RWPE1 (cell line): ENCODE data around the gene GLE1.
"Not testable (repeated sequence)": the region's sequence is repeated elsewhere in the genome, so short reads cannot be mapped to it uniquely, and the experiment has no call there.

ENCODE experiments used
- CTCF ChIA-PET: fragments of 350-600 bp; sonication (Branson Sonifier 250); formaldehyde crosslinking; extraction: SDS; loops from one replicate; lab custom pipeline; 2021; lab: Yijun Ruan, JAX
- POLR2A ChIA-PET: fragments of 400-600 bp; formaldehyde crosslinking; extraction: SDS; loops from one replicate; lab custom pipeline; 2020; ENCODE audit warnings: antibody characterized with exemption; ENCODE audit not compliant: low non-redundant PET; lab: Yijun Ruan, JAX
- DNase-seq: peaks from one replicate; pipeline ENCODE4 v3.0.0; 2012; ENCODE audit warnings: low spot score
- H3K27ac ChIP-seq: fragments of 450-650 bp; 2 replicates; pipeline ENCODE4 v1.5.1; 2017
- CTCF ChIP-seq: fragments of 450-650 bp; conservative IDR thresholded peaks from 2 replicates; pipeline ENCODE4 v1.5.1; 2017; ENCODE audit warnings: low read depth, mild to moderate bottlenecking

The GLE1 gene

GRCh38 chr9:128499920-128500319 is 4.6 kb upstream of the GLE1 start:
- ChIA-PET CTCF (interaction anchor here (0.6 to 0.7 kb wide), 2 partner anchors 118 to 136 kb away, joined by 5 to 7 read pairs; no protein-coding TSS in a partner anchor), POLR2A (no interaction called here)
- no peak for DNase-seq

GRCh38 chr9:128503415-128503825 is 1.1 kb upstream of the GLE1 start:
- peak; percentile 49 for DNase-seq
- POLR2A ChIA-PET: interaction anchor here (0.6 kb wide), 1 partner anchor 17 kb away, joined by 5 read pairs; no protein-coding TSS in a partner anchor
- peak overlapping the region; percentile 98 for H3K27ac ChIP-seq
- CTCF ChIA-PET: interaction anchor here (0.6 kb wide), 1 partner anchor 45 kb away, joined by 4 read pairs; no protein-coding TSS in a partner anchor

More at GRCh38 chr9:128499920-128500319, 4.6 kb upstream of the GLE1 start:
- H3K27ac ChIP-seq: peak overlapping the region; percentile 53
- no peak for TF ChIP-seq CTCF

GRCh38 chr9:128503870-128504269 is 649 bp upstream of the GLE1 start:
- peak overlapping the region; percentile 98 for H3K27ac ChIP-seq
- peak; percentile 57 for DNase-seq
- POLR2A ChIA-PET: interaction anchor here (0.5 to 0.6 kb wide), 2 partner anchors 17 to 103 kb away, joined by 4 to 5 read pairs; no protein-coding TSS in a partner anchor
- CTCF ChIA-PET: interaction anchor here (0.6 kb wide), 1 partner anchor 46 kb away, joined by 4 read pairs; no protein-coding TSS in a partner anchor
- no peak for TF ChIP-seq CTCF

GRCh38 chr9:128505414-128505765 is 871 bp downstream of the GLE1 start:
- TF ChIP-seq CTCF: no peak
- DNase-seq: no peak
- CTCF ChIA-PET: interaction anchor here (1.0 kb wide), 1 partner anchor 54 kb away, joined by 3 read pairs; no protein-coding TSS in a partner anchor
- H3K27ac ChIP-seq: peak overlapping the region; percentile 98
- POLR2A ChIA-PET: interaction anchor here (0.9 kb wide), 1 partner anchor 48 kb away, joined by 5 read pairs; no protein-coding TSS in a partner anchor

DNA sequence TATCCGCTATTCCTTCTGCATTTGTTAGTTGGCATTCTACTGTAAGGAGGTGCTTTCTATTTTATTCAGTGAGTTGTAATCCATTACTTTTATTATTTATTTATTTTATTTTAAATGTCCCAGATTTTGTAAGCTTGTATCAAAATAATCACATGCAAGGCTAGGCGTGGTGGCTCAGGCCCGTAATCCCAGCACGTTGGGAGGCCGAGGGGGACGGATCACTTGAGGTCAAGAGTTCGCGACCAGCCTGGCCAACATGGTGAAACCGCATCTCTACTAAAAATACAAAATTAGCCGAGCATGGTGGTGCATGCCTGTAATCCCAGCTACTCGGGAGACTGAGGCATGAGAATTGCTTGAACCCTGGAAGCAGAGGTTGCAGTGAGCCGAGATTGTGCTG is 1.4 kb downstream of the GLE1 start:
- H3K27ac ChIP-seq: 0 out of 2 replicates have a peak overlapping the region, but pooled peaks have one; percentile 19
- CTCF ChIA-PET, POLR2A ChIA-PET, DNase-seq: not testable (repeated sequence)

- TF ChIP-seq CTCF: no peak
- H3K27ac ChIP-seq: no peak overlapping the region
- ChIA-PET CTCF (interaction anchor here (1.1 kb wide), 1 partner anchor 12 kb away, joined by 4 read pairs; no protein-coding TSS in a partner anchor), POLR2A (no interaction called here)
- DNase-seq: no peak
Measured at GRCh38 chr9:128512820-128513219, 8.3 kb downstream of the GLE1 start.

DNA sequence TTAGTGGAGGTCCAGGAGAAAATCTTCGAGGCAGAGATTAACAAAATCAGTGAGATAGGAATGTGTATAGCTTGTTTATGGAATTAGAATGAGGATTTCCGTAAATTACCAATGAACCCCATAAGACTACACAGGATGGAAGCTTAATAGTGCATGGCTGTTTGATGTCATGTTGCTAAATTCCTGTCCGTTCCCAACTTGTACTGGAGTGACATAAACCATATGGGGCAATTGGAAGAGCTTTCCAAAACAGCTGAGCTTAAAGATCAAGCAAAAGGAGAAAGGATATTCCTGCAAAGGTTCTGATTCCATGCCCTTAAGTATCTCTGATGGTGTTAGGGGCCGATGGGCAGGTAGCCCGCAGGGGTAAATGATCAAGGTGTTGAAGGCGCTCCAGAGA is 17.4 kb downstream of the GLE1 start:
- CTCF ChIA-PET: interaction anchor here (0.8 kb wide), 1 partner anchor 987 kb away, joined by 3 read pairs; no protein-coding TSS in a partner anchor
- TF ChIP-seq CTCF: no peak
- no peak for DNase-seq
- 0 out of 2 replicates have a peak overlapping the region, but pooled peaks have one; percentile 4 for H3K27ac ChIP-seq
- POLR2A ChIA-PET: interaction anchor here (0.6 kb wide), 1 partner anchor 454 kb away, joined by 3 read pairs; no protein-coding TSS in a partner anchor
